Natural killer cell (primary cell): ENCODE measurements around the gene AREG. TPM values are rescaled to one million over a fixed set of nuclear protein-coding genes. Genes with fewer than 3 reads are reported as not detected.

Experiments
- ATAC-seq, 3 donors: fragments of 150-1000 bp in 2 of 3; fragments of 200-7000 bp in 1 of 3; cut with Tn5 transposase; 1 replicate in 1 of 3; 2 replicates in 2 of 3; pipeline ENCODE4 v1.10.0; 2021; ENCODE audit warnings: mild to moderate bottlenecking in 2 of 3, moderate library complexity in 2 of 3
- DNase-seq, 2 donors: peaks; one replicate each; pipeline versions ENCODE4 v3.0.0 to v3.0.0-alpha.2; 2013 to 2021; ENCODE audit warnings: mixed read lengths in 1 of 2
- H3K27ac ChIP-seq: one replicate; pipeline ENCODE4 v1.5.1; 2013; ENCODE audit warnings: mild to moderate bottlenecking, low read length
- H3K27me3 ChIP-seq: one replicate; pipeline ENCODE4 v1.6.1; 2013; ENCODE audit warnings: low read length; ENCODE audit not compliant: control insufficient read depth, insufficient read depth
- H3K36me3 ChIP-seq: one replicate; pipeline ENCODE4 v1.6.1; 2013; ENCODE audit warnings: low read length; ENCODE audit not compliant: control insufficient read depth, insufficient read depth
- H3K4me1 ChIP-seq: one replicate; pipeline ENCODE4 v1.6.1; 2013; ENCODE audit warnings: low read length; ENCODE audit not compliant: control insufficient read depth, insufficient read depth
- H3K4me3 ChIP-seq: one replicate; pipeline ENCODE4 v1.5.1; 2013; ENCODE audit warnings: low read length
- H3K9me3 ChIP-seq: one replicate; pipeline ENCODE4 v1.6.1; 2013; ENCODE audit warnings: low read length; ENCODE audit not compliant: control insufficient read depth, insufficient read depth
- H3K27ac Mint-ChIP-seq, 2 donors: one replicate each; pipeline ENCODE4 v1.8.0; 2022; ENCODE audit warnings: mild to moderate bottlenecking in 2 of 2, mixed read lengths in 2 of 2, moderate library complexity in 1 of 2
- H3K27me3 Mint-ChIP-seq, 2 donors: one replicate each; pipeline ENCODE4 v1.8.0; 2022; ENCODE audit warnings: low read depth in 2 of 2, mixed read lengths in 2 of 2
- H3K36me3 Mint-ChIP-seq: one replicate; pipeline ENCODE4 v1.8.0; 2022; ENCODE audit warnings: mixed read lengths
- H3K4me1 Mint-ChIP-seq, 2 donors: one replicate each; pipeline ENCODE4 v1.8.0; 2022; ENCODE audit warnings: mixed read lengths in 2 of 2
- H3K4me3 Mint-ChIP-seq: one replicate; pipeline ENCODE4 v1.8.0; 2022; ENCODE audit warnings: mild to moderate bottlenecking, moderate library complexity, mixed read lengths
- H3K9me3 Mint-ChIP-seq, 2 donors: one replicate each; pipeline ENCODE4 v1.8.0; 2022; ENCODE audit warnings: mixed read lengths in 2 of 2
- WGBS: methylation state at CpG from one replicate; pipeline ENCODE4 v1.1.7; 2013; ENCODE audit warnings: missing lambda C conversion rate; ENCODE audit not compliant: insufficient coverage; 5-methylcytosine and 5-hydroxymethylcytosine counted together
- intact Hi-C: fragments of 100-400 bp; cut with micrococcal nuclease; formaldehyde crosslinking; loops from one replicate; pipeline ENCODE4 v1.14.2; 2022
- total RNA-seq, 4 donors: library from RNA; stranded (reverse); fragments of 120-200 nt in 1 of 4; gene quantifications; one replicate each; pipeline versions ENCODE4 v1.2.3 to v1.2.4, GENCODE V29; 2013 to 2022
- TF ChIP-seq, protein P1 (sequence below): fragments of 200-600 bp; IDR thresholded peaks from one replicate; pipeline ENCODE4 v1.8.0; 2022; ENCODE audit warnings: antibody characterized with exemption

Gene AREG
- total RNA-seq, 3 donors from 2014 or later (not counting 1 experiment from before 2014, with no cell fraction given) = 11.3 to 47.2 (median 38.2) TPM

GRCh38 chr4:74499986-74500781 is 55.2 kb downstream of the AREG start:
- Histone ChIP-seq H3K36me3 (no peaks in the 10 kb centered on the region), H3K4me3 (no peak overlapping the region), H3K27me3 (no peaks in the 10 kb centered on the region), H3K27ac (no peak overlapping the region), H3K9me3 (no peaks in the 10 kb centered on the region), H3K4me1 (no peaks in the 10 kb centered on the region)
- H3K36me3 Mint-ChIP-seq = no peaks in the 10 kb centered on the region
- intact Hi-C loops = no loop called here
- ATAC-seq (no peak), DNase-seq (no peak)
- peaks cover 0 to 2% of the 10 kb centered on the region in 2 donors for H3K9me3 Mint-ChIP-seq
- H3K27me3 Mint-ChIP-seq = peaks cover 17 to 25% of the 10 kb centered on the region in 2 donors
- TF ChIP-seq, protein P1, sequence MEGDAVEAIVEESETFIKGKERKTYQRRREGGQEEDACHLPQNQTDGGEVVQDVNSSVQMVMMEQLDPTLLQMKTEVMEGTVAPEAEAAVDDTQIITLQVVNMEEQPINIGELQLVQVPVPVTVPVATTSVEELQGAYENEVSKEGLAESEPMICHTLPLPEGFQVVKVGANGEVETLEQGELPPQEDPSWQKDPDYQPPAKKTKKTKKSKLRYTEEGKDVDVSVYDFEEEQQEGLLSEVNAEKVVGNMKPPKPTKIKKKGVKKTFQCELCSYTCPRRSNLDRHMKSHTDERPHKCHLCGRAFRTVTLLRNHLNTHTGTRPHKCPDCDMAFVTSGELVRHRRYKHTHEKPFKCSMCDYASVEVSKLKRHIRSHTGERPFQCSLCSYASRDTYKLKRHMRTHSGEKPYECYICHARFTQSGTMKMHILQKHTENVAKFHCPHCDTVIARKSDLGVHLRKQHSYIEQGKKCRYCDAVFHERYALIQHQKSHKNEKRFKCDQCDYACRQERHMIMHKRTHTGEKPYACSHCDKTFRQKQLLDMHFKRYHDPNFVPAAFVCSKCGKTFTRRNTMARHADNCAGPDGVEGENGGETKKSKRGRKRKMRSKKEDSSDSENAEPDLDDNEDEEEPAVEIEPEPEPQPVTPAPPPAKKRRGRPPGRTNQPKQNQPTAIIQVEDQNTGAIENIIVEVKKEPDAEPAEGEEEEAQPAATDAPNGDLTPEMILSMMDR = no peak
- no peak overlapping the region for H3K27ac Mint-ChIP-seq
- no peak overlapping the region for H3K4me3 Mint-ChIP-seq
- no peaks in the 10 kb centered on the region for H3K4me1 Mint-ChIP-seq
- 88% methylated on average over 4 of the region's 4 CpGs for WGBS

GRCh38 chr4:74501579-74501978 is 56.6 kb downstream of the AREG start:
- Mint-ChIP-seq H3K4me3 (no peak overlapping the region), H3K27me3 (peaks cover 15 to 32% of the 10 kb centered on the region in 2 donors), H3K36me3 (no peaks in the 10 kb centered on the region), H3K9me3 (peaks cover 0 to 3% of the 10 kb centered on the region in 2 donors), H3K27ac (no peak overlapping the region), H3K4me1 (no peaks in the 10 kb centered on the region)
- TF ChIP-seq, protein P1 = no peak
- ATAC-seq (no peak), DNase-seq (no peak)
- intact Hi-C loops = no loop called here
- no peaks in the 10 kb centered on the region for H3K36me3 ChIP-seq
- H3K4me3 ChIP-seq = no peak overlapping the region
- H3K4me1 ChIP-seq = no peaks in the 10 kb centered on the region
- no CpG with 5 or more reads among the region's 1 CpG for WGBS
- no peaks in the 10 kb centered on the region for H3K9me3 ChIP-seq
- no peak overlapping the region for H3K27ac ChIP-seq
- H3K27me3 ChIP-seq = no peaks in the 10 kb centered on the region

- 88% methylated on average over 2 of the region's 2 CpGs for WGBS
- TF ChIP-seq, protein P1 = no peak
- peaks cover 10 to 28% of the 10 kb centered on the region in 2 donors for H3K27me3 Mint-ChIP-seq
- H3K9me3 Mint-ChIP-seq = peaks cover 0 to 2% of the 10 kb centered on the region in 2 donors
- Histone ChIP-seq H3K27me3 (no peaks in the 10 kb centered on the region), H3K36me3 (no peaks in the 10 kb centered on the region), H3K27ac (no peak overlapping the region), H3K9me3 (no peaks in the 10 kb centered on the region), H3K4me1 (no peaks in the 10 kb centered on the region), H3K4me3 (no peak overlapping the region)
- no peak for DNase-seq
- no peak for ATAC-seq
- intact Hi-C loops = no loop called here
- no peaks in the 10 kb centered on the region for H3K4me1 Mint-ChIP-seq
- no peak overlapping the region for H3K4me3 Mint-ChIP-seq
- H3K27ac Mint-ChIP-seq = no peak overlapping the region
- no peaks in the 10 kb centered on the region for H3K36me3 Mint-ChIP-seq
Observed at GRCh38 chr4:74503580-74503979, 58.6 kb downstream of the AREG start.
